GM18861 (cell line): ENCODE data around the gene TRIM24.

Experiments used
- ATAC-seq: cut with Tn5 transposase; IDR thresholded peaks from one replicate; pipeline ENCODE4 v1.9.1; 2021; ENCODE audit not compliant: unreplicated experiment

Gene TRIM24

GRCh38 chr7:138568655-138569054, 108.6 kb downstream of the TRIM24 start:
- ATAC-seq = no peak

DNA sequence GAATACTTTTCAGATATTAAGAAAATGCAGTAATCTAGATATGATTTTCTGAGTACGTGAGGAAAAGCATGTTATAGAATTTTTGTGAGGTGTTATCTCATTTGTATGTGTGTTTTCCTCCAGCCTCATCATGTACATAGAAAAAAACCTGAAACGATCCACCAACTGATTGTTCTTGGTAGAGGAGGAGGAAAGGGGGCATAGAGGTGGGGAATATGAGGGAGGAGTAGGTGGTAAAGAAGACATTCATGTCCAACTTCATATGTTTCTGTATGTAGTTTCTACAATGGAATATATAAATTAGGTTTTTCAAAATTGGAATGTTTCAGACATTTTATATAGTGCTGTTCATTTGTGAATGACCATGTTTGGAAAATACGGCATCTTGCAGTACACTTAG, 109.4 kb downstream of the TRIM24 start:
- ATAC-seq = no peak

DNA sequence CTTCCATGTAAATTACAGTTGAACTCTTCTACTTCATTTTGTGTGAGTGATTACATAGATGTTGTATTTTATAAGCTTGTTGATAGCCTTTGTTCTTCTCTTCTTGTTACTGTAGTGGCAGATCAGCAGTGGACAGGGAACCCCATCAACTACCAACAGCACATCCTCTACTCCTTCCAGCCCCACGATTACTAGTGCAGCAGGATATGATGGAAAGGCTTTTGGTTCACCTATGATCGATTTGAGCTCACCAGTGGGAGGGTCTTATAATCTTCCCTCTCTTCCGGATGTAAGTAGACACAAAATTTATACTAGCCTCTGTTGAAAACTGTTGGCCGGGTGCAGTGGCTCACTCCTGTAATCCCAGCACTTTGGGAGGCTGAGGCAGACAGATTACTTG, 110.7 kb downstream of the TRIM24 start:
- ATAC-seq = no peak

DNA sequence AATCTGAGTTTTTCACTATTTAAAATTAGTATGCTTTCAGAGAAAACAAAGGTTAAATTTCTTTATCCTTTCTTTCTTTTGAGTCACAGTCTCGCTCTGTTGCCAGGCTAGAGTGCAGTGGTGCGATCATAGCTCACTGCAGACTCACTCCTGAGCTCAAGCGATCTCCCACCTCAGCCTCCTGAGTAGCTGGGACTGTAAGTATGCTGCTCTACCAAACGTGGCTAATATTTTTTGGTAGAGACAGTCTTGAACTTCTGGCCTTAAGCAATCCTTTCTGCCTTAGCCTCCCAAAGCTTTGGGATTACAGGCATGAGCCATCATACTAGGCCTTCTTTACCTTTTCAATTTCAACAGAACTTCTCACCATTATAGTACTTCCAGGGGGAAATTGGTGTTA, 113.7 kb downstream of the TRIM24 start:
- no peak for ATAC-seq

GRCh38 chr7:138575897-138576428, 115.9 kb downstream of the TRIM24 start:
- no peak for ATAC-seq

GRCh38 chr7:138579136-138579535, 119.1 kb downstream of the TRIM24 start:
- no peak for ATAC-seq

GRCh38 chr7:138579671-138580070, 119.6 kb downstream of the TRIM24 start:
- no peak for ATAC-seq

DNA sequence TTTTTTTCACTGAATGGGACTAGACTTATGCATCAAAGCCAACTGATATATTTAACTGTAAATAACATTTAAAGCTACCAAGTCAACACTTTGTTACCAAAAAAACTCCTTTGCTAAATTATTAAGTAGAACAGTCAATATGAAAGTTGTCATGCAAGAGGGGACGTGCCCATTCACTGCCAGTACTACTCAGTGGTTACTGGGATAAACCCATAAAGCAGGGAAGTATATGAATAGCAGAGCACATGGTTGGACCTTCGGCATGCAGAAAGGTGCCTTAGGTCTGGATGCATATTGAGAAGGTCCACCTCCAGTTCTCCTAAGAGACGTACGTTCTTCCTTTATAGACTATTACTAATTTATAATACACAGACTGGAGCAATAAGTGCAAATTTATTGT, 121.0 kb downstream of the TRIM24 start:
- ATAC-seq = peak; percentile 47

DNA sequence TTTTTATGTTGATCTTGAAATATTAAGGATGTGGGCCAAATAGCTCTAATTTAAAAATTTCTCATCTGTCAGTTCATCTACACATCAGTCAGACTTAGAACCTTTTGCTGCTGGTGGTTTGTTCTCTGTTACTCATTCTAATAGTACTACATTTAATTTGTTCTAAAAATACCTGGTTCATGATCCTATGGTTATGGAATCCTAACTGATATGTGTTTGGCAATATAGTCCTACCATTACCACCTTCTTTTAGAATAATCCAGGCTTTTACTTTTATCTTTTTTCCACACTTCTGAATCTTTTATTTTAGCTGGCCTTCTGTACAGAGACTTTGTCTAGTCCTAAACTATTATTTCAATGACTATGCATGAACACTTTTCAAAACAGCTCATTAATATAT, 124.2 kb downstream of the TRIM24 start:
- ATAC-seq = no peak

DNA sequence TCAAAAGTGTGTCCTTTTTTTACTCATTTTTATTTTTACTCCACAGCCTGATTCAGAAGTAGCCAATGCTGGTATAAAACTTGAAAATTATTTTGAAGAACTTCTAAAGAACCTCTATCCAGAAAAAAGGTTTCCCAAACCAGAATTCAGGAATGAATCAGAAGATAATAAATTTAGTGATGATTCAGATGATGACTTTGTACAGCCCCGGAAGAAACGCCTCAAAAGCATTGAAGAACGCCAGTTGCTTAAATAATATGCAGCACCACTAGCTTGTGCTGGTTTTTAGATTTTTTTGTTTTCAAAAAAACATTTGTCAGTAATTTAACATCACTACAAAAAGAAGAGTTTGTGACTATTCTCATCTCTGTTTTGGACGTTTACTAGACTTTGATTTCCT, 124.6 kb downstream of the TRIM24 start:
- ATAC-seq = no peak

GRCh38 chr7:138585283-138585993, 125.4 kb downstream of the TRIM24 start:
- no peak for ATAC-seq

- no peak for ATAC-seq
These were observed 127.4 kb downstream of the TRIM24 start for GRCh38 chr7:138587485-138587884.

GRCh38 chr7:138588986-138589385, 128.9 kb downstream of the TRIM24 start:
- no peak for ATAC-seq

DNA sequence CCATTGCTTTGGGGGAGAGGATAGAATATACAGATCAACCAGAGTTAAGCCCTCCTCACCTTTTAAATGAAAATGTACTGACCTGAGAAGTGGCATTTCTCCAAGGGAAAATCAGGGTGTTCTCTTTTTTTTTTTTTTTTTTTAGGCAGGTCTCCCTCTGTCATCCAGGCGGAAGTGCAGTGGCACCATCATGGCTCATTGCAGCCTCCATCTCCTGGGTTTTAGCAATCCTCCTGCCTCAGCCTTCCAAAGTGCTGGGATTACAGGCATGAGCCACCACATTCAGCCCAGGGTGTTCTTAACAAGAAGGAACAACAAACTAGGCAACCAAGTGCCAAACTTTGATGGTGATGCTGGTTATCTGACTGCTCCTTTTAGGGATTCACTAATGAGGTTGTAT, 130.1 kb downstream of the TRIM24 start:
- no peak for ATAC-seq

DNA sequence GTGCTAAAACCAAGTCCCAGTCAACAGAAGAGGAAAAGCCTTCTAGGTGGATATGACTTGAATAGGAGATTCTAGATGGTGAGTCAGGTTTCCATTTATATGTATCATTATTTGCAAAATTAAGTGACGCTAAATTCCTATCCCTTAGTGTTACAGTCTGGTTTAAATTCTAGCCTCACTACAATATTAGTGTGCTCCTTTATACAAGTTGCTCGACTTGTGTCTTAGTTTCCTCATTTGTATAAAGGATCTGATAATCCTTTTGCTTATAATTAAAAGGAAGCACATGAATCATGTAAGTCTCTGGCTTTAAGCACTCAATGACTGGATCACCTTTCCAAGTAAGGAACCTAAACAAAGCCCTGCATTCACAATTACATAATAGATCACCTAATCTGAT, 135.4 kb downstream of the TRIM24 start:
- no peak for ATAC-seq

DNA sequence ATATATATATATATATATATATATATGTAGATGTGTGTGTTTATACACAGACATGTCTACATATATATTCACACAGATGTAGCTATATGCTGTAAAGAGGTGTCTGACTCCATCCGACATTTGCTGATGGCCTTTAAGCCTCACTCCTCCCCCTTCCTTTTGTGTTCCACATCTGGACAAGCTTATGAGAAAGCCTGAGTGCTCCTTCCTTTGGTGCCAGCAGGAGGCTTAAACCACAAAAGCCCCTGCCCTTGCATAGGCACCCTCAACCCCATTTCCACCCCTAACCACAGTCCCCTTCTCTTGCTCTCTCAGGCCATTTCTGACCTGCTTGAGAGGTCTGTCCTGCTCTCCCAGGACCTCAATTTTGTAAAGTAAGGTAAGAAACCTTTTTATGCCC, 142.4 kb downstream of the TRIM24 start:
- ATAC-seq = no peak

DNA sequence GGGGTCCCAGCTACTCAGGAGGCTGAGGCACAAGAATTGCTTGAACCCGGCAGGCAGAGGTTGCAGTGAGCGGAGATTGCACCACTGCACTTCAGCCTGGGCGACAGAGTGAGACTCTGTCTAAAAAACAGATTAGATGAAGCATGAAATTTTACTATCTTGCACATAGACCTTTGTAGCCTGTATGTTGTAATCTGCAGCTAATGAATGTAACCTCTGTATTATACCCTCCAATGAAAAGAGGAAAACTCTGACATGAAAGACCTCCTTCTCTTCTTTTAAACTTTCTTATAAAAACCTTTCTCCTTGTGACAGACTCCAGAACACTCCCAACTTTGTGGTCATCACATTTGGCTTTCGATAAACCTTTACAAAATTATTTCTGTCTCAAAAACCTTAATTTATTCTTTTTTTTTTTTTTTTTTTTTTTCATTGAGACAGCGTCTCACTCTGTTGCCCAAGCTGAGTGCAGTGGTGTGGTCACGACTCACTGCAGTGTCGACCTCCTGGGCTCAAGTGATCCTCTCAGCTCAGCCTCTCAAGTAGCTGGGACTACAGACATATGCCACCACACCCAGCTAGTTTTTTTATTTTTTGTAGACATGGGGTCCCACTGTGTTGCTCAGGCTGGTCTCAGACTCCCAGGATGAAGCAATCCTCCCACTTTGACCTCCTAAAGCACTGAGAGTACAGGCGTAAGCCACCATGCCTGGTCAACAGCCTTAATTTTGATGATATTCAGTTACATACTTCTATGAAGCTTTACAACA, 143.7 kb downstream of the TRIM24 start:
- no peak for ATAC-seq

- ATAC-seq = no peak
These were observed 146.2 kb downstream of the TRIM24 start for GRCh38 chr7:138606236-138606635.

DNA sequence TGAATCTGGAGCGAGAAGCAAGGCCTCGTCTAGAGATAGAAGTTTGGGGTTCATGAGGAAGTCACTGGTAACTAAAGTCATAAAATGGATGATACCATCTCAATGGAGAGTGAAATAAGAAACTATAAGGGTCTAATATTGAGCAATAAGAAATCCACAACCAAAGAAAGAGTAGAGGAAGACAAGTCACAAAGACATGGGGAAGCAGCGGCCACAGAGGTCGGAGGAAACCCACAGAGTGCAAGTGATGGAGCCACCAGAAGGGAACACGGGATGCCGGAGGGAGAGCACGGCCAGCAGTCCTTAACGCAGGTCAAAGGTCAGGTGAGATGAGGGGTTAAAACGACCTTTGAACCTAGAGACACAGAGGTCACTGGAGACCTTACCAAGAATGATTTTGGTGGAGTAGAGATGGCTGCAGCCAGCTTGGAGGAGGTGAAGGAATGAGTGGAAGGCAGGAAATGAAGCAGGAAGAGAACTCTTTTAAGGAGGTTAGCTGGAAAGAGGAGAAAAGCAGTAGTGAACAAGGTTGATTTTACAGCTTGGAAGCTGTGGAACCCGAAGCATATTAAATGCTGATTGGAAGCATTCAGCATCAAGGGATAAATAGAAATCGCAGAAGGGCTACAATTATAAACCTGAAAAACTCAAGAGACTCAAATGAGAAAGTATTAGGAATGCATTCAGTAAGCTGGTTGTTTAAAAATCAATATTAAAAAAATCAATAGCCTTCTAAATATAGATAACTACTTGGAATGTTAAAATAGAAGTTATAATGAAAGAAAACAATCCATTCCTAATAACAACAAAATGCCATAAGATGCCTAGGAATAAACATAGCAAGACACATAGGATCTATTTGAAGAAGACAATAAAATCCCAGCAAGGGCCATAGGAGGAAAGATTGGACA, 147.4 kb downstream of the TRIM24 start:
- ATAC-seq = no peak

GRCh38 chr7:138608275-138608674, 148.2 kb downstream of the TRIM24 start:
- ATAC-seq = no peak

GRCh38 chr7:138610671-138611170, 150.7 kb downstream of the TRIM24 start:
- no peak for ATAC-seq
